Stimulated activated naive CD4-positive, alpha-beta T cell treated with Interleukin-2 at 50 U/mL for 16 hours (primary cell): ENCODE data around the gene HERC3.

Source experiments
- DNase-seq: peaks from one replicate; lab custom pipeline; 2025; lab: John Stamatoyannopoulos, UW

The HERC3 gene

DNA sequence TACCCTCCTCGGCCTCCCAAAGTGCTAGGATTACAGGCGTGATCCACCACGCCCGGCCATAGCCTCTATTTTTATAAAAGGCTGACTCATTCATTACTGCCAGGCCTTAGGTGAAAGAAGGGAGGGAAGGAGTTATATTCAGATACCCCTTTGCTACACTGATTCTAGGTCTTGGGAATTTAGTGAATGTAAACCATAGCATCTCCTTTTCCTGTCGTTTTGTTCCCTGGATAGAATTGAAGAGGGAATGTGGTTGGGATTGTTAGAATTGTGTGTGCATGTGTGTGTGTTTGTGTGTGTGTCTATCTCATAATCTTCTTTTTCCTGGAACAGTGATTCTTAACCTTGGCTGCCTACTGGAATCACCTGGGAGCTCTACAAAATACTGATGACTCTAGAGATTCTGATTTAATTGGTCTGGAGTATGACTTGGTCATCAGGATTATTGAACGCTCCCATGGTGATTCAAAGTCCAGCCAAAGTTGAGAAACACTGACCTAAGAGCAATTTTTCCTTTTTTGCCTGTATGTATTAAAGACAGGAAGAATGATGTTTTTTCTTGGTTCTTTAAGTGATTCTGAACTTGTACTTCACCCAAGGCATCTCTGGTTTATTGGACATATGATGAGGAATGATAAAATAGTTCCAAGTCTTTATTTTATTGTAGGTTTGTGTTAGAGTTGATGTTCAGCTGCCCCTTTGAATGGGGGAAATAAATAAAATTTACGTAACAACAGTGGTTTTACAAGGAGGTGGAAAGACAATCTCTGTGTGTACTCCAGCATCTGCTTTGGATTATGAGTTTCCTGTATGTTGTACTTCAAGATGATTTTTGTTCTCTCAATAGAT lies 68.4 kb downstream of the HERC3 start:
- DNase-seq, result no peak

DNA sequence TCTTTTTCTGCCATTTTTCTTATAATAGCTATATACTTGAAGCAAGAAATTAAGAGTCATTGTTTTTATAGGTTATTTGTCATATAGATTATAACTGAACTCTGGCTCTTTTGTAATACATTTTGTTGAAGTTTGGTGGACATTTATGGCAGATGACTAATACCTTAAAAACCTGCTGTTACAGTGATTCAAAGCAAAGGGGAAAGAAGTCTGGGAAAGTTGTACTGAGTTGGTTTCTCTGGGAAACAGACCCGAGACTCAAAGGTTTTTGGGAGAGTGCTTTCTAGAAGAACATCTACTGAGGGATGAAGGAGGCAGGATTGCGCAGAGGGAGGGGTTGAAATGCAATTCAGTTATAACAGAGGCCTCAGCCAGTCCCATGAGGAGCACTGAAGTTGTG lies 69.5 kb downstream of the HERC3 start:
- no peak for DNase-seq

DNA sequence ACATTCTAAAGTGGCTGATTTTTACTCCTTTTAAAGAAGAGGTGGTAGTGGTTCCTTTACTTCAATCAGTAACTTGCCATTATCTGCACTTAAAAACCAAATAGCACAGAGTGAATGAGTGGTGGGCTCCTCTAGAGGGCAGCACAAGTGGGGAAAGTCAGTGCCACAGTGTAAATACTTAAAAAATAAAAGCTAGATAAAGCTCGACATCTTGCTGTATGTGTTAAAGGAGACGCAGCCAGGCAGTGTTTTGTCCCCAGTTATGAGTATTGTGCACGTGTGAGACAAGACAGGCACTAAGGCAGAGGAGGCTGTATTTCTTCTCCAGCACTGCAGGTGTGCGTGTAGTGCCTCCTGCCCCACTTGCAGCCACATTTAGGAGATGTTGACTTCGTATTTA lies 80.7 kb downstream of the HERC3 start:
- DNase-seq, result no peak

GRCh38 chr4:88673886-88674285 lies 81.6 kb downstream of the HERC3 start:
- DNase-seq, result no peak

- DNase-seq, result no peak
Observed at GRCh38 chr4:88674565-88674964, 82.3 kb downstream of the HERC3 start.

GRCh38 chr4:88674979-88675378 lies 82.7 kb downstream of the HERC3 start:
- DNase-seq, result no peak

DNA sequence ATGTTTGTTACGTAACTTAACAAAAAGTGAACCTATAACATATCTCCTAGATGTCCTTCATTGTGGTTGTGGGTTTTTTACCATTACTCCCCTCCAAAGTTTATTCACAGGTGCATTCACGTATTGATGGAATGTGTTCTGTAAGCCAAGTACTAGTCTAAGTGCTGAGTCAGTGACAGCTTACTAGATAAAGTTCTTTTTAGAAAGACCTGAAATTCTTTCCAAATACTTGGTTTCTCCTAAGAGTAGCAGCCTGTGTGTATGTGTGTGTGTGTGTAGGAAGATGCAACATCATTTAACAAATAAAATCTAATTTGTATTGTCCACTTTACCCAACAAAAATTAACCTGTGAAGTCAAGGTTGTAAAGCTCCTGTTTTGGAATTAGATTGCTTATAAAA lies 83.3 kb downstream of the HERC3 start:
- DNase-seq, result no peak

- no peak for DNase-seq
Observed at GRCh38 chr4:88681209-88681608, 88.9 kb downstream of the HERC3 start.

- DNase-seq, result no peak
Observed at GRCh38 chr4:88690355-88690754, 98.1 kb downstream of the HERC3 start.

DNA sequence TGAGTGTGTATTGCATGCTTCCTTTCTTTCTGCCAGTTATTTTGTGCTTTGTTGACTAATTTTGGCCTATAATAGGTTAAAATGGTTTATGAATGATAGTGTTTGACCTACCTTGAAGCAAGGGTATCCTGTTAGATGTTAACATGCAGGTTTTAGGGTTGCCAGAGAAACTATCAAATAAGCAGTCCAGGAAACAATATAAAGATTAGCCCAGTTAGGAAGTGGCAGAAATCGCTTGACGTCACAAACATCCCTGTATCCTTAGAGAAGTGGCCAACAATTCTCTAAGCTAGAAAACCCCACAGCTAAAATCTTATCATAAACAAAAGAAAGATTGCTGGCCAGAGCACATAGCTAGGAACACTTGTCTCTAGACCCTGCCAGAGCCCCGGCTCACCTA lies 101.5 kb downstream of the HERC3 start:
- DNase-seq, result no peak

DNA sequence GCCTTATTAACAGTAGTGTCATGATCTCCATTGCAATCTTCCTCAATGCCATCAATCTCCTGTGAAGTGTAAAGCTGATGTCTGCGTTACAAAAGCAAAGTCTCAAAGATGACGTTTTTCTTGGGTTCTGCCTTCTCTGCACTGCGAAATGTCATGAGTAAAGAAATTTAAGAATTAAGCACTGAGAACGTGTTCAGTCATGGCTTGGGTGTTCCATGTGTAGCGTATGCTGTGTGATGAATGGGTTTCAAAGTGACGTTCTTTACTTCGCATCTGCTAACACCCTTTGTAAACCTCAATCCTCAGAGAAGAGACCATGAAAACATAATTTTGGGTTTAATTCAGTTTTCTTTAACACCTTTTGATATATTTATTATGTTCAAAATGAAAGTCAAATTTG lies 104.3 kb downstream of the HERC3 start:
- no peak for DNase-seq

GRCh38 chr4:88697141-88697540 lies 104.9 kb downstream of the HERC3 start:
- DNase-seq, result no peak

GRCh38 chr4:88697588-88698329 lies 105.5 kb downstream of the HERC3 start, which contains the start of gene NAP1L5:
Gene NAP1L5 (minus strand): TSS chr4:88697829. CDS start chr4:88697754, 75 bp downstream.
- DNase-seq, result peak; percentile 64

- no peak for DNase-seq
Observed at GRCh38 chr4:88698519-88698918, 106.2 kb downstream of the HERC3 start.

GRCh38 chr4:88702782-88703181 lies 110.5 kb downstream of the HERC3 start:
- DNase-seq, result no peak

- DNase-seq, result no peak
Observed at GRCh38 chr4:88705223-88705622, 112.9 kb downstream of the HERC3 start.

- no peak for DNase-seq
Observed at GRCh38 chr4:88705805-88706492, 113.7 kb downstream of the HERC3 start.

GRCh38 chr4:88706574-88706973 lies 114.3 kb downstream of the HERC3 start:
- DNase-seq, result no peak

GRCh38 chr4:88709989-88710388 lies 117.7 kb downstream of the HERC3 start:
- no peak for DNase-seq

DNA sequence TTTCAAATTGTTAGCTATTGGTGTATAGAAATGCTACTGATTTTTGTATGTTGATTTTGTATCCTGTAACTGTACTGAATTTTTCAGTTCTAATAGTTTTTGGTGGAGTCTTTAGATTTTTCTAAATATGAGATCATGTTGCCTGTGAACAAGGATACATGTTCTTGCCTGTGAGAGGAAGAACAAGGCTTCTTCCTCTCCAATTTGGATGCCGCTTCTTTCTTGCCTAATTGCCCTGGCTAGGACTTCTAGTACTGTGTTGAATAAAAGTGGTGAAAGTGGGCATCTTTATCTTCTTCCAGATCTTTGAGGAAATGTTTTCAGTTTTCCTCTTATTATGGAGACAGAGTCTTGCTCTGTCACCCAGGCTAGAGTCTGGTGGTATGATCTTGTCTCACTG lies 121.5 kb downstream of the HERC3 start:
- no peak for DNase-seq

DNA sequence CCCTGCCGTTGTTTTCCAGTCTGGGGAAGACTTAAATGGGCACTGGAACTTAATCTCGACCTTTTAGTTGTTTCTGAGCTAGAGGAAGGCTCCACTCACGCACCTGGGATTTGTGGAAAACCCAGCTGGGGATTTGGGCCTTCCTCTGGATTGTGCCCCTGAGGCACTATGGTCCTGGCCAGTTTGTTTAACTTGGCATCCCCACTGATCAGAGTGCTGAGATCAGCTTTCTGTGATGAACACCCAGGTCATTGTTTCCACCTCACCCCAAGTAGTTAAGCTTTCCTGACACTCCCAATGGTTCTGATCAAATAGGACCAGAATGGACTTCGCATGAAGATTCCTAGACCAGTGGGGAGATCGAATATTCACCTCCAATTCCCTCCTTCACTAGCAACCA lies 125.8 kb downstream of the HERC3 start:
- DNase-seq, result no peak

GRCh38 chr4:88719381-88719780 lies 127.1 kb downstream of the HERC3 start:
- DNase-seq, result no peak
